NCI-H146 (cell line): ENCODE data around the gene PRDM2.
"Not testable (repeated sequence)": the region's sequence is repeated elsewhere in the genome, so short reads cannot be mapped to it uniquely, and the experiment has no call there.

ENCODE experiments used
- DNase-seq: peaks from one replicate; lab custom pipeline; 2025; lab: John Stamatoyannopoulos, UW

The PRDM2 gene

GRCh38 chr1:13699510-13699909, 478 bp upstream of the PRDM2 start:
- DNase-seq = no peak

DNA sequence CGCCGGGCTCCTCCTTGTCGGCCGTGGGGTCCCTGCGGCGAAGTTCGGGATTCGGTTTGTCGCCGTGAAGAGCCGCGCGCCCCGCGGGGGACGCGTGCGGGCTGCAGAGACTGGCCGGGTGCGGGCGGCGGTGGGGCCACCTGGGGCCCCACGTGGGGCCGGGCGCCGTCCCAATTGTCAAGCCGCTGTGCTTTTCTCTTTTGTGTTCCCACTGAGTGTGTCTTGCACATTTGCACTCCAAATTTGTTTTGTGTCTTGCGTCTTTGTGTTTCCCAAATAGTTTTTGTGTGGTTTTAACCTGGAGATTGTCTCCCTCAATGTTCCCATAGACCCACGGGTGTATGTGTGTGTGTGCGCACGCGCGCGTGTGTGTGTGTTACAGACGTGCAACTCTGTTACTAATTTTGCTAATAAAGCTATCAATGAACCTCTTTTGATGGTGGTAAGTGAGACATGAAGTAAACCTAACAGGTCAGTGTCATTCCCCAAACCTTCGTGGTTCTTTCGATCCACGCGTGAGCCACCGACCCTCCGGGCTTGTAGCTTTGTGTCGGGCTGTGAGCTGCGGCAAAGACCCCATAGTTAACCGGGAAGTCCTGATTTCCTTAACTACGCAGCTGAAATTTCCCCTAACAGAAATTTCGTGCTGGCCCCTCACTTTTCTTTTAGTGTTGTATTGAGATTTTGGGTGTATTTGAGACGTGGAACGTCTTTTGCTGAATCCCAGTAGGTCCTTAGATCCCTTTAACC, 708 bp downstream of the PRDM2 start:
- no peak for DNase-seq

DNA sequence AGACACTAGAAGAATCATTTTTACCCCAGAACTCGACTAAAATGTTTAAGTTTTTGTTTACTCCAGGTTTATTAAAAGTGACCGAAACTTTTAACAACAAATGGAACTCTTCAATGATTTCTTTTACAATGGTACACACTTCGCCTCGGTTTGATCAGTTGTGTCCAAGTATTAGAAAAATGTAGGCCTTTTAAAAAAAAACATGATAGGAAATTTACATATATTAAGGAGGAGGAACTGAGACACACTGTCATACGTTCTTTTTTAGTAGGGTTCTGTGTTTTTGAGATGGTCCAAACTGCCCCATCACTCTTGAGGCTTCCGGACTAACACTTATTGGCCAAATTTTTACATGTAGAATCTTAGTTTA, 1.3 kb downstream of the PRDM2 start:
- no peak for DNase-seq

- no peak for DNase-seq
These were observed 2.6 kb downstream of the PRDM2 start for GRCh38 chr1:13702425-13703127.

DNA sequence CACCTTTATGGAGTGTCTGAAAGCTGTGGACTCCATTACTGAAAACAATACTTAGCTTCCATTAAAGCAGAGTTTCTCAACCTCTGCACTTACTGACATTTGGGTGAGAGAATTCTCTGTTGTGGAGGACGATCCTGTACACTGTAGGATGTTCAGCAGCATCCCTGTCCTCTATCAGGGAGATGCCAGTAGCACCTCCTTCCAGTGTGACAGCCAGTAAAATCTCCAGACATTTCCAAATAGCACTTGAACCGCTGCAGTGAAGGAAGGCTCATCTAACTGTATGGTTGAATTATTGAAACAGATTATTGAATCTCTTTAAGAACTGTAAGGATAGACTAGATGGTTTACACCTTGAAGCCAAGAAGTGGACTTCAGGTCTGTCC, 3.1 kb downstream of the PRDM2 start:
- DNase-seq = no peak

DNA sequence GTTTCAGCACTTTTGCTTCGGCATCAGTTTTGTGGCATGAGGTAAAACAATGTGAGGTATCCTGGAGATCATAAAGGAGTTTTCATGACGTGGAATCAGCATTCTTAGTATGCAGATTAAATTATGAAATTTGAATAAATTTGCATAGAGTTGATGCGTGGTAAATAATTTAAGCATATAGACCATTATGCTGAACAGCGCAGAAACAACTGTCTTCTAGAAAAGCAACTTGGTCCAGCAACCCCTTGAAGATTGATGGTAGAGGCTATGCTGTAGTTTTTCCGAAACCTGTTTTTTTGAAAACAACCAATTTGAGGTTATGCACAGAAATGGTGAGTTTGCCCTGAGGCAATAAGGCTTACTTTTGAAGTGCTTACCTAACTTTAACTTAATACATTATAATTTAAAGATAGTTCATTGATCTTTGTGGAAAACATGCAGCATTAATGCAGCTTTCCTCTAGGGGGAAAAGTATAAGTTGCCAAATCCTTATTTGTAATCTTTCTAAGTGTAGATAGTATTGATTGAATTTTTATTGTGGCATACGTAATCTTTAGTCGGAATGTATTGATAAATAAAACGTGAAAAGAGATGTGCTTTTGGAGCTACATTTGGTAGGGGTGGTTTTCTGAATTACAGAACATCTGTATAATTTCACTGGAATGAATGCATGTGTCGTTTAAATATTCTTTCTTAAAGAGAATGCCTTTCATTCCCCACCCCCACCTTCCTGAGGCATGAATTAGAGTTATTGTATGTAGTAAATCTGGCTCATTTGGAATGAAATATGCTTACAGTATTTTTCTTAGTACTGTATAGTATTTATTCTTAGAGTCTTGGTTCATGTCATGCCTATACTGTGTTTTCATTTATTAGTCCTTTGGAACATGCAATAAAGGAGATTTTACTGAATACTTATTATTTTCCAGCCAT, 3.8 kb downstream of the PRDM2 start:
- no peak for DNase-seq

DNA sequence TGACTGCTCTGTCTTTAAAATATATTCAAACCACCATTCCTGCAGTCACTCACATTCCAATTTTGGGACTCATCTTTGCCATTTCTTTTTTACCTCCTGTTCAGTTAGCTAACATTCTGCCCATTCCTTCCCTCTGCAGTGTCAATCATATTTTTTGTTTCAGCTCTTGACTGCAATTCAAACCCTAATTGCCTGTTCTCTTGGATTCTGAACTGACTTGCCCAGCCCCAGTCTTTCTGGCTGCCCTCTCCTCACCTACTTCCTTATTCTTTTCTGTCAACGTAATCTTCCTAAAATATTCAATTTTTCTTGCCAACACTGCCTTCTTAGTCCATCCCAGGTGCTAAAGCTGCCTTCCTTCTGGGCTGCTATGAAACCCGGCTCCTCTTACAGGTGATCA, 6.1 kb downstream of the PRDM2 start:
- no peak for DNase-seq

DNA sequence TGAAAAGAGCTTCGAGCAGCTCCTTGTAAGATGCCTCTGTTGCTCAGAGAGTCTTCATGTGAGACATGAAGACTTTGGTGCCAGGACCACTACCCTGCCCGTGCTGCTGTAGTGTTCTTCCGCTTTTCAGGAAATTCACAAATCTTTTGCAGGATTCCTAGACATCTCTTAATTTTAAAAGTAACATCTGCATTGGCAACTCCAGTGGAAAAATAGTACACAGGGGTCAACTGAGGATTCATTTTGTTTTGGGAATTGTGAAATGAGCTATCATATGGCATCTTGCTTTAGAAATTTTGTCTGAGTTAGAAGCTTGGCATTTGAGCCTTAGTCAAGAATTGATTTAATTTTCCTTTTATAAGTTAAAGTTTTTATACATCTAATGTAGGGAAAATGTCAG, 7.2 kb downstream of the PRDM2 start:
- DNase-seq = no peak

DNA sequence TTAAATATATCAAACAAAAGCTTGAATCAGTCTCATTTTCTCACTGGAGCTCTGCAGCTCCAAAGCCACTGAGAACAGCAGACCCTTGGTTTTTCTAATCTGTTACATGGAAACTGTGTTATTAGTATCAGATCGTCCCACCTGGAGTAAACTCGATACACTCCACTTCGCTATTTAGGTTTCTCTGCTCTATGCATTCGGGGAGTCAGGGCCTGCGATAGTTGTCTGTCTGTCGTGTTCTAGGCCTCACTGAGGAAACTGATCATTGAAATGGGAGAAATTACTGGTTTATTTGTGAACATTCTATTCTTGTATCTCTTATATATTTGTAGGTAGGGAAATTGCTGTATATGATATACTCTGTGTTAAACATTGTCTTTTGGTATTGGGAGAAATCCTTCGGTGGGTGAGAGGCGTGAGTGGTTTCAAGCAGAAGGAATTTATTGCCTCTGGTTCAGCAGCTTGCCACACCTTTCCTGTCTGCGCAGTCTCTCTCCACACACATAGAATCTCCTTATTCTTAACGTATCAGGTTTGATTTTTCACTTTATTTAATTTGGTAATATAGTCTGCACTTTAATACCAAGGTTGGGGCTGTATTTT, 8.5 kb downstream of the PRDM2 start:
- DNase-seq = no peak

GRCh38 chr1:13710086-13710485, 10.1 kb downstream of the PRDM2 start:
- DNase-seq = no peak

DNA sequence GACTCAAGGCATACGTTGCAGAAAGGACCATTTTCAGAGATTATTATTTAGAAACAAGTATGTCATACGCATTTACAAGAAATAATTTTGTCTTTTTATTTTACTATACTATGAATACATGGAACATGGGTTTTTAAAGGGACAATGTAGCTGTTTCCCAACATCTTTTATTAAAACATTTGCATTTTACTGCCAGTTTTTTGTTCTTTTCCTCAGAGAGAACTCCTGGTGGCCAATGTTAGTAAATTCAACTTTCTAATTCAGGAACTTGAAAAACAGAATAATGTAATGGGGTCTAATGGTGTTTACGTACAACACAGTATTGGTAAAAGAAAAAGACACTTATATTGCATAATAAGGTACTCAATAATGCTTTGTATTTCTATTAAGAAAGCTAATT, 14.9 kb downstream of the PRDM2 start:
- DNase-seq = no peak

- DNase-seq = not testable (repeated sequence)
These were observed 15.8 kb downstream of the PRDM2 start for GRCh38 chr1:13715616-13716287.

- no peak for DNase-seq
These were observed 22.9 kb downstream of the PRDM2 start for GRCh38 chr1:13722808-13723360.

DNA sequence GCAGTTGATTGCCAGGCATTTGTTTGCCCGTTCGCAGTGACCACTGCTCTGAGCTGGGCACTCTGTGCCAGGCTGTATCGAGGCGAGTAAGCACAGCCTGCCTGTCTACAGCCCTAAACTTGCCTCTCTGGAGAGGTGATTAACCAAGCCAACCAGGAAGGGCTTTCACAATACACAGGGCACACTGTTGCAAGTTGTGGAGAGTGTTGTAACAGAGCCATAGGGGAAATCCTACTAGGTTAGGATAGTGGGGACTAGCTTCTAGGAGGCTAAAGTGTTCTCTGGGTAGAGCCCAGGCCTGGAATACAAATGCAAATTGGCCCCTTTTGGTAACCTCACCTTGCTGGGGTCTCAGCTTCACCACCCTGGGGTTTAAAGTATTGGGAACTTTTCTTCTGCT, 23.8 kb downstream of the PRDM2 start:
- DNase-seq = no peak

GRCh38 chr1:13725714-13726175, 25.8 kb downstream of the PRDM2 start:
- no peak for DNase-seq

GRCh38 chr1:13728091-13728715, 28.2 kb downstream of the PRDM2 start:
- no peak for DNase-seq

GRCh38 chr1:13730291-13730690, 30.3 kb downstream of the PRDM2 start:
- no peak for DNase-seq

- no peak for DNase-seq
These were observed 30.9 kb downstream of the PRDM2 start for GRCh38 chr1:13730751-13731482.

DNA sequence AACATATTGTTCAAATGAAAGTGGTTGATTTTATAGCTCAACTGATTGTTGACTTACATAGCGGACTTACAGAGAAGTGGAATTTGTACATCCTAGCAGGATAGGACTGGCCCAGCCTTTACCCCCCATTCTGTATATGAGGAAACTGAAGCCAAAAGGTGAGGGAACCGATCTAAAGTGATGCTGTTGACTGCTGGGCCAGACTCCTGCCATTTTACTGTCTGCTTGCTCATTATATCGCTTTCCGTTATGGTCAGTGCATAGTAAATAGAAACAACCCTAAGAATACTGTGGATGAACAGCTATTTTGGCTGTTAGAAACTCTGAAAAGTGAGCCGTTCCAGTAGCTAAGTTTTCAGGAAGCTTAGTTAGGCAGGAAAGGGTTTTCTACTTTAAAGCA, 31.9 kb downstream of the PRDM2 start:
- no peak for DNase-seq
